ENCODE results near the gene ACSL1. TPM values are rescaled to one million over a fixed set of nuclear protein-coding genes. Genes with fewer than 3 reads are reported as not detected.

ACSL1 gene
- total and polyA plus RNA-seq, 8 donors, result 18.5 to 270 (median 26.4) TPM

DNA sequence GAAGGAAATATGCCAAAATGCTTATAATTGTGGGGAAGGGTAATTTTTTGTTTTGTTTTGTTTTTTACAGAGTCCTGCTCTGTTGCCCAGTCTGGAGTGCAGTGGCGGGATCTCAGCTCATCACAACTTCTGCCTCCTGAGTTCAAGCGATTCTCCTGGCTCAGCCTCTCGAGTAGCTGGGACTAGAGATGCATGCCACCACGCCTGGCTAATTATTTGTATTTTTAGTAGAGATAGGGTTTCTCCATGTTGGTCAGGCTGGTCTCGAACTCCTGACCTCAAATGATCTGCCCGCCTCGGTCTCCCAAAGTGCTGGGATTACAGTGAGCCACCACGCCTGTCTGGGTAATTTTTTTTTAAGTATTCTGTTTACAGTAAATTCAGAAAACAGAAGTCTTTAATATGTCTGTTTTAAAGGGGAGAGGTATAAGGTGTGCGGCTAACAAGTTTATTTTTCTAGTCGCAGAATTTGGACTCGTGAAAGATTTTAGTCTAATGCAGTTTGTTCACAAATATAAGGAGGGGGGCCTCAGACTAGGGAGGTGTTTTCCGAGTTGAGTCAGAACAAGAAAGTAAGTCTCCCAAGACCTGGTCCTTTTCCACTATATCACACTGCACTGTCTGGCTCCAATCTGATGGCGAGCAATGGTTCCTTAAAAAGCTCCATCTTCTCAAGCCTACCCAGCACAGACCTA lies 1.5 kb downstream of the ACSL1 start:
- TF ChIP-seq, protein P1, sequence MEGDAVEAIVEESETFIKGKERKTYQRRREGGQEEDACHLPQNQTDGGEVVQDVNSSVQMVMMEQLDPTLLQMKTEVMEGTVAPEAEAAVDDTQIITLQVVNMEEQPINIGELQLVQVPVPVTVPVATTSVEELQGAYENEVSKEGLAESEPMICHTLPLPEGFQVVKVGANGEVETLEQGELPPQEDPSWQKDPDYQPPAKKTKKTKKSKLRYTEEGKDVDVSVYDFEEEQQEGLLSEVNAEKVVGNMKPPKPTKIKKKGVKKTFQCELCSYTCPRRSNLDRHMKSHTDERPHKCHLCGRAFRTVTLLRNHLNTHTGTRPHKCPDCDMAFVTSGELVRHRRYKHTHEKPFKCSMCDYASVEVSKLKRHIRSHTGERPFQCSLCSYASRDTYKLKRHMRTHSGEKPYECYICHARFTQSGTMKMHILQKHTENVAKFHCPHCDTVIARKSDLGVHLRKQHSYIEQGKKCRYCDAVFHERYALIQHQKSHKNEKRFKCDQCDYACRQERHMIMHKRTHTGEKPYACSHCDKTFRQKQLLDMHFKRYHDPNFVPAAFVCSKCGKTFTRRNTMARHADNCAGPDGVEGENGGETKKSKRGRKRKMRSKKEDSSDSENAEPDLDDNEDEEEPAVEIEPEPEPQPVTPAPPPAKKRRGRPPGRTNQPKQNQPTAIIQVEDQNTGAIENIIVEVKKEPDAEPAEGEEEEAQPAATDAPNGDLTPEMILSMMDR (IDR thresholded peaks at IDR 0.05), result no peak
- H3K27ac ChIP-seq, result peak overlapping the region; percentile 79 to 91

GRCh38 chr4:184823014-184823413 lies 2.8 kb downstream of the ACSL1 start:
- DNase-seq, result no peak
- TF ChIP-seq, protein P1 (IDR thresholded peaks at IDR 0.05), result no peak
- no peaks in the 10 kb centered on the region for H3K9me3 ChIP-seq
- peaks cover 0 to 6% of the 10 kb centered on the region in 2 donors for H3K36me3 ChIP-seq
- H3K27me3 ChIP-seq, result no peaks in the 10 kb centered on the region
- peak overlapping the region in 1 of 2 donors; percentile 91 for H3K27ac ChIP-seq
- intact Hi-C loops (cut with DNase I), result no loop called here
- H3K4me3 ChIP-seq, result peak overlapping the region in 1 of 2 donors; percentile 82
- ATAC-seq, result no peak
- H3K4me1 ChIP-seq, result peaks cover 0 to 77% of the 10 kb centered on the region in 2 donors

More for the DNA sequence above, 1.5 kb downstream of the ACSL1 start:
- no peak for ATAC-seq
- Histone ChIP-seq H3K4me1 (peaks cover 0 to 69% of the 10 kb centered on the region in 2 donors), H3K4me3 (peak overlapping the region; percentile 51 to 82), H3K36me3 (peaks cover 0 to 6% of the 10 kb centered on the region in 2 donors), H3K9me3 (no peaks in the 10 kb centered on the region), H3K27me3 (no peaks in the 10 kb centered on the region)
- DNase-seq, result no peak
- intact Hi-C loops (cut with DNase I), result no loop called here

- Histone ChIP-seq H3K4me1 (peaks cover 0 to 80% of the 10 kb centered on the region in 2 donors), H3K9me3 (no peaks in the 10 kb centered on the region), H3K36me3 (peaks cover 0 to 6% of the 10 kb centered on the region in 2 donors), H3K4me3 (peak overlapping the region in 1 of 2 donors; percentile 82), H3K27ac (peak overlapping the region in 1 of 2 donors; percentile 91), H3K27me3 (no peaks in the 10 kb centered on the region)
- ATAC-seq (no peak), DNase-seq (no peak)
- TF ChIP-seq, protein P1 (IDR thresholded peaks at IDR 0.05), result no peak
- intact Hi-C loops (cut with DNase I), result no loop called here
Observed at GRCh38 chr4:184822356-184822755, 3.4 kb downstream of the ACSL1 start.

GRCh38 chr4:184821242-184821641 lies 4.5 kb downstream of the ACSL1 start:
- no peak for DNase-seq
- Histone ChIP-seq H3K27ac (peak overlapping the region in 1 of 2 donors; percentile 91), H3K4me1 (peaks cover 0 to 80% of the 10 kb centered on the region in 2 donors), H3K4me3 (peak overlapping the region in 1 of 2 donors; percentile 82), H3K9me3 (no peaks in the 10 kb centered on the region), H3K27me3 (no peaks in the 10 kb centered on the region), H3K36me3 (peaks cover 0 to 6% of the 10 kb centered on the region in 2 donors)
- no peak for ATAC-seq
- TF ChIP-seq, protein P1 (IDR thresholded peaks at IDR 0.05), result no peak
- intact Hi-C loops (cut with DNase I), result no loop called here

DNA sequence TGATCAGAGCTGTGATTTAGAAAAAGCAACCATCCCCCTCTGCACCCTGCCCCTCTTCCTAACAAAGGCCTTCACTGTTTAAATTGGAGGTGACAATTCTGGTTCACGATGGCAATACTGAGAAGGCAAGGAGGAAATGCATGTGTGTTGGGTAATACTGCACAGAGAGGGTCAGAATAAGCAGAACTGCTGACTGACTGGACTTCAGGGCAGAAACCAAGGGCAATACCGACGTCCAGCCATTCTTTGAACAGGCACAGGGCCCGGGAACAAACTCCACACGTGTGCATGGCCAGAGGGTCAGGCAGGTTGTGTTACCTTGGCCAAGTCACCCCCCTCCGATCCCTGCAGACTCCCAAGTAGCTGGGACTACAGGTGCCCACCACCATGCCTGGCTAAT lies 6.0 kb downstream of the ACSL1 start:
- DNase-seq (no peak), ATAC-seq (peak; percentile 20)
- H3K27ac ChIP-seq, result peak overlapping the region in 1 of 2 donors; percentile 91
- TF ChIP-seq, protein P1 (IDR thresholded peaks at IDR 0.05), result no peak
- peaks cover 1 to 90% of the 10 kb centered on the region in 2 donors for H3K4me1 ChIP-seq
- no peaks in the 10 kb centered on the region for H3K27me3 ChIP-seq
- intact Hi-C loops (cut with DNase I), result no loop called here
- peaks cover 0 to 6% of the 10 kb centered on the region in 2 donors for H3K36me3 ChIP-seq
- H3K9me3 ChIP-seq, result no peaks in the 10 kb centered on the region
- H3K4me3 ChIP-seq, result peak overlapping the region in 1 of 2 donors; percentile 82
